BLaER1 treated with 17β-estradiol and CSF1 and Interleukin-3, amounts not matched to agents 10 nM and 100 nM (cell line): ENCODE measurements around the gene SIPA1L3.

Source experiments
- H3K27ac ChIP-seq, 11 experiments: shearing (Covaris generic); formaldehyde crosslinking; 2 replicates each; pipeline ENCODE4 v1.8.1; 2022
- H3K27me3 ChIP-seq, 11 experiments: shearing (Covaris generic); formaldehyde crosslinking; 2 replicates each; pipeline ENCODE4 v1.8.1; 2022
- H3K36me3 ChIP-seq, 11 experiments: shearing (Covaris generic); formaldehyde crosslinking; 2 replicates each; pipeline ENCODE4 v1.8.1; 2022
- H3K4me1 ChIP-seq, 10 experiments: shearing (Covaris generic); formaldehyde crosslinking; 2 replicates each; pipeline ENCODE4 v1.8.1; 2022
- H3K4me2 ChIP-seq, 11 experiments: shearing (Covaris generic); formaldehyde crosslinking; 2 replicates each; pipeline ENCODE4 v1.8.1; 2022
- H3K4me3 ChIP-seq, 10 experiments: shearing (Covaris generic); formaldehyde crosslinking; 2 replicates each; pipeline ENCODE4 v1.8.1; 2022
- H3K9ac ChIP-seq, 11 experiments: shearing (Covaris generic); formaldehyde crosslinking; 2 replicates each; pipeline ENCODE4 v1.8.1; 2022
- H3K9me3 ChIP-seq, 11 experiments: shearing (Covaris generic); formaldehyde crosslinking; replicated peaks in 1 of 11; 2 replicates each; pipeline ENCODE4 v1.8.1; 2022
- H4K20me1 ChIP-seq, 11 experiments: shearing (Covaris generic); formaldehyde crosslinking; 2 replicates each; pipeline ENCODE4 v1.8.1; 2022
- Cebpa-rat ChIP-seq, 11 experiments: shearing (Covaris generic); IDR thresholded peaks; 2 replicates each; pipeline ENCODE4 v1.8.1; 2022

Gene SIPA1L3

DNA sequence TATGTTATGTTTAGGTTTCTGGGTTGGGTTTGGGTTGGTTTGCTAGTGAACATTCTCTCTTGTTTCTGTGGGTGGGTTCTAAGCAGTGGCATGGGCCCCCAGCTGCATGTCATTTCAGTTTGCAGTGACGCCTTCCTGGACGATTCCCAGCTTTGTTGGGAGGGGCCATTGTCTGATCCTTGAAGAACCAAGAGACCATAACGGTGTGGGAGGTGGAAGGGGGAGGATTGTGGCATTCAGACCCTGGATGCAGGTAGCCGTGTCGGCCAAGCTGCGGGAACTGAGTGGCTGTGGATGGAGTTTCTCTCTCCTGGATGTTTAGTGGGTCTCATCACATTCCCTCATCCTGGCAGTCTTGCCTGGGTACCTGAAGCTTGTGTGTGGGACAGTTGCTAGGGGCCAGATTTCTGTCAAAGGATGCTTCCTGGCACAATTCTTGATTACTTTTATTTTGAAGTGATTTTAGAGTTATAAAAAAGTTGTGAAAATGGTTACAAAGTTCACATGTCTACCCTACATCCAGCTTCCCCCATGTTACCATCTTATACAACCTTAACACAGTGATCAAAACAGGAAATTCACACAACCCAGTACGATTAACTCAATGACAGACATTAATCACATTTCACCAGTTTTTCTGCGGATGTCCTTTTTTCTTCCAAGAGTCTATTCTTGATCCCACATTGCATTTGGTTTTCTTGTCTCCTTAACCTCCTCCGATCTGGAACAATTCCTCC, 123.8 kb downstream of the SIPA1L3 start:
- Histone ChIP-seq H3K27me3 (no peaks in the 10 kb centered on the region), H3K4me2 (0 out of 22 replicates have a peak overlapping the region, but pooled peaks of 2 of the 11 experiments have one; percentile 82 to 89), H3K4me1 (peaks cover 47 to 77% (median 60%) of the 10 kb centered on the region in 10 experiments), H3K27ac (no peak overlapping the region), H4K20me1 (peaks cover 0 to 6% (median 0%) of the 10 kb centered on the region in 11 experiments; a peak in 3 of 22 replicates), H3K9me3 (peaks cover 0 to 6% (median 3%) of the 10 kb centered on the region in 11 experiments; a peak in 4 of 22 replicates), H3K9ac (no peak overlapping the region), H3K36me3 (peaks cover 5 to 23% (median 8%) of the 10 kb centered on the region in 11 experiments; a peak in 17 of 22 replicates), H3K4me3 (no peak overlapping the region)
- TF ChIP-seq Cebpa-rat (IDR thresholded peaks at IDR 0.05) = no peak

DNA sequence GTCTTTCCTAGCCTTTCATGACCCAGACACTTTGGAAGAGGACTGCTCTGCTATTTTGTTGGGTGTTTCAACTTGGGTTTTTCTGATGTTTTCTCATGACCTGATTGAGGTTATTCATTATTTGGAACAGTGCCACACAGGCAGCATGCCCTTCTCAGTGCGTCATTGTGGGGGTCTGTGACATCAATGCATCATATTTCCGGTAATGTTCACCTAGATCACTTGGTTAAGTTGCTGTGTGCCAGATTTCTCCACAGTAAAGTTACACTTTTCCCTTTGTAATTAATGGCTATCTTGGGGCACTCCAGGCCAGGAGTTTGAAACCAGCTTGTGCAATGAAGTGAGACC, 124.4 kb downstream of the SIPA1L3 start:
- H3K27me3 ChIP-seq = no peaks in the 10 kb centered on the region
- peaks cover 42 to 77% (median 60%) of the 10 kb centered on the region in 10 experiments for H3K4me1 ChIP-seq
- H3K4me3 ChIP-seq = no peak overlapping the region
- H3K9ac ChIP-seq = no peak overlapping the region
- H4K20me1 ChIP-seq = peaks cover 0 to 6% (median 0%) of the 10 kb centered on the region in 11 experiments; a peak in 3 of 22 replicates
- no peak overlapping the region for H3K27ac ChIP-seq
- peaks cover 5 to 23% (median 8%) of the 10 kb centered on the region in 11 experiments; a peak in 17 of 22 replicates for H3K36me3 ChIP-seq
- TF ChIP-seq Cebpa-rat (IDR thresholded peaks at IDR 0.05) = no peak
- peak overlapping the region in 5 of 11 experiments; percentile 76 to 89 (median 85); a peak in 6 of 22 replicates for H3K4me2 ChIP-seq
- H3K9me3 ChIP-seq = peaks cover 0 to 6% (median 3%) of the 10 kb centered on the region in 11 experiments; a peak in 4 of 22 replicates

DNA sequence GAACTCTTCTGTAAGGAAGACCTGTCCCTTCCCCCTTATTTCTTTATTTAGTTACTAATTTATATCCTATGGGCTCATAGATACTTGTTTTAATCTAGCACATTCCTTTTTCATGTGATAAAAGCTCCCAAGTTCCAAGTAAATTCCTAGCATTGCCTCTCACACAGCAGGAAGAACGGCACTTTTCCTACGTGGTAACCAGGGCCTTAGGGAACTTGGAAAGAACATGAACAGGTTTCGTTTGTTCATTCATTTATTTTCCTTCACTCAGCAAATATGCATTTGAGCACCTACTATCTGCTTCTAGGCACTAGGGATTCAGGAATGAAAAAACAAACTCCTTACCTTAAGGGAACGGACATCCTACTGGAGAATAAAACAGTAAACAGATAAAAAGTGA, 125.1 kb downstream of the SIPA1L3 start:
- TF ChIP-seq Cebpa-rat (IDR thresholded peaks at IDR 0.05) = no peak
- Histone ChIP-seq H3K4me1 (peaks cover 46 to 82% (median 61%) of the 10 kb centered on the region in 10 experiments), H3K4me2 (peak overlapping the region; percentile 59 to 93 (median 76); a peak in 19 of 22 replicates)

DNA sequence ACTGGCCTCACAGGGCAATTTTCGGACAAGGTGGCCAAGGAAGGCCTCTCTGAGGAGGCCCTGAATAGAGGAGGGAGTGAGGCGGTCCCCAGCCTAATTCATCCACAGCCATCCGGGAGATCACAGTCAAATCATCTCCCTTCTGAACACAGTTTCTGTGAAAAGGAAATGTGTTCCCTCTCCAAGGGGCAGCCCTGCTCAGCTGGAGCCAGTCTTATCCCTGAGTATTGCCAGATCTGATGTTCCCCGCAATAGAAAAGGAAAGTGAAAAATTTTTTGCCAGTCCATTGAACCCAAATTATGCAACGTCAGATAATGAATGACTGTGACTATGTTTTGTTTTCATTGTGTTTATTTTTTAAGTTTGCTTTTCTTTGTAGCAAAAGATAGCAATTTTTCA, 125.9 kb downstream of the SIPA1L3 start:
- Histone ChIP-seq H3K4me1 (peaks cover 46 to 88% (median 61%) of the 10 kb centered on the region in 10 experiments), H3K36me3 (peaks cover 5 to 23% (median 8%) of the 10 kb centered on the region in 11 experiments; a peak in 17 of 22 replicates)

More for the DNA sequence above, 125.1 kb downstream of the SIPA1L3 start:
- no peak overlapping the region for H3K9ac ChIP-seq
- peaks cover 0 to 6% (median 0%) of the 10 kb centered on the region in 11 experiments; a peak in 3 of 22 replicates for H4K20me1 ChIP-seq
- peak overlapping the region in 2 of 11 experiments; percentile 15 to 33; a peak in 3 of 22 replicates for H3K27ac ChIP-seq
- no peaks in the 10 kb centered on the region for H3K27me3 ChIP-seq
- peaks cover 5 to 23% (median 8%) of the 10 kb centered on the region in 11 experiments; a peak in 17 of 22 replicates for H3K36me3 ChIP-seq
- H3K9me3 ChIP-seq = peaks cover 0 to 6% (median 3%) of the 10 kb centered on the region in 11 experiments; a peak in 4 of 22 replicates
- no peak overlapping the region for H3K4me3 ChIP-seq

DNA sequence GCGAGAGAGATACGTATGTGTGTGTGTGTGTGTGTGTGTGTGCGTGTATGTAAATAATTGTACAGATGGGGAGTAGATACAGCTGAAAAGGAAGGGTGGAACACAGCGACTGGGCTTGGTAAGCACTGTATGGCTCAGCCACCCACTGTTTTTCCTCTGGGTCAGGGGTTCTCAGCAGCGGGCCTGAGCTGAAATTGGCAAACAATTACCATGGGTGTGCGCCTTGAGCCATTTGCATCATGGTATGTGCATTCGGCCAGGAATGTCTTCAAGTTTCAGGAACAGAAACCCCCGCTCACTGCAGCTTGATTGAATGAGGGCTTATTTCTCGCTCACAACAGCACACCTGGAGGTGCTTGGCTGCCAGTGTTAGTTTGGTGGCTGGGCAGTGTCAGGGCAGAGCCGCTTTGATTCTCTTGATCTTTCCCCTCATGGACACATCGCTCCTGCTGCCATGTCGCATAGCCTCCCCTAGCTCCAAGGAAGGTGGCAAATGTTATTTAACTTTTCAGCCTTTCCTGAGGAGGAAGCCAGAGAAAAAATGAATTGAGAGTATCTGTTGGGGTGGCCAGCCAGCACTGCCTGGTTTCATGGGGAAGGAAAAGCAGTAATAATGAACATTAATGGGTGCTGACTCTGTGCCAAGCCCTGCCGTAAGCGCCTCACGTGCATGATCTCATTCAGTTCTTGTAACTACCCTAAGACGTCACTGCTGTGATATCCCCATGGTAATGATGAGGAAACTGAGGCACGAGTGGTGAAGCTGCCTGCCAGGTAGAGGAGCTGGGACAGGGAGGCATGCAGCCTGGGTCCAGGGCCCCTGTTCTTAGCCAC, 126.9 kb downstream of the SIPA1L3 start:
- H3K4me2 ChIP-seq = peak overlapping the region; percentile 59 to 93 (median 76)
- no peak overlapping the region for H3K4me3 ChIP-seq
- H3K36me3 ChIP-seq = peaks cover 5 to 23% (median 8%) of the 10 kb centered on the region in 11 experiments; a peak in 17 of 22 replicates
- peak overlapping the region; percentile 15 to 72 (median 62); a peak in 20 of 22 replicates for H3K27ac ChIP-seq
- TF ChIP-seq Cebpa-rat (IDR thresholded peaks at IDR 0.05) = no peak
- H4K20me1 ChIP-seq = peaks cover 0 to 6% (median 0%) of the 10 kb centered on the region in 11 experiments; a peak in 3 of 22 replicates
- H3K27me3 ChIP-seq = no peaks in the 10 kb centered on the region
- peaks cover 0 to 6% (median 3%) of the 10 kb centered on the region in 11 experiments; a peak in 4 of 22 replicates for H3K9me3 ChIP-seq
- peaks cover 42 to 80% (median 54%) of the 10 kb centered on the region in 10 experiments for H3K4me1 ChIP-seq
- peak overlapping the region in 10 of 11 experiments; percentile 10 to 56 (median 44); a peak in 14 of 22 replicates for H3K9ac ChIP-seq

More for the DNA sequence above, 125.9 kb downstream of the SIPA1L3 start:
- peak overlapping the region; percentile 59 to 93 (median 76) for H3K4me2 ChIP-seq
- H3K9ac ChIP-seq = peak overlapping the region in 1 of 11 experiments; percentile 35; a peak in 1 of 22 replicates
- H3K9me3 ChIP-seq = peaks cover 0 to 6% (median 3%) of the 10 kb centered on the region in 11 experiments; a peak in 4 of 22 replicates
- H3K27me3 ChIP-seq = no peaks in the 10 kb centered on the region
- H3K4me3 ChIP-seq = no peak overlapping the region
- no peak for TF ChIP-seq Cebpa-rat (IDR thresholded peaks at IDR 0.05)
- H3K27ac ChIP-seq = peak overlapping the region in 10 of 11 experiments; percentile 3 to 72 (median 62); a peak in 15 of 22 replicates
- peaks cover 0 to 6% (median 0%) of the 10 kb centered on the region in 11 experiments; a peak in 3 of 22 replicates for H4K20me1 ChIP-seq

DNA sequence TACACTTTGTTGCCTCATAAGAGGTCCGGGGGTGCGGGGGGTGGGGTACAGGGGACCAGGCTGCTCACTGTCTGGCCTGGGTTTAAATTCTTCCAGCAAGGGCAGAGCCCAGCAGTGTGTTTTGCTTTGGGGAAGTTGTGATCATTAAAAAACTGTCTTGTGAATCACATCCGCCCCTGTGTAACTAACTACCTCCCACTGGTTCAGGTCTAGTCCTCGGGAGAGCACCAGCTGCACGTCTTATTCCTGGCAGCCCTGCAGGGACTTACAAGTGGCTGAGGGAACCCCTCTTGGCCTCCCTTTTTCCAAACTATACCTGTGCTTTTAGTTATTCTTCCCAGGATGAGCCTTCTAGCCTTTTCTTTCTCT, 127.5 kb downstream of the SIPA1L3 start:
- Histone ChIP-seq H3K4me3 (no peak overlapping the region), H3K4me2 (peak overlapping the region; percentile 59 to 93 (median 76)), H3K4me1 (peaks cover 37 to 74% (median 48%) of the 10 kb centered on the region in 10 experiments), H4K20me1 (peaks cover 0 to 6% (median 0%) of the 10 kb centered on the region in 11 experiments; a peak in 3 of 22 replicates), H3K27me3 (no peaks in the 10 kb centered on the region), H3K36me3 (peaks cover 5 to 19% (median 8%) of the 10 kb centered on the region in 11 experiments; a peak in 17 of 22 replicates), H3K9ac (peak overlapping the region in 9 of 11 experiments; percentile 10 to 56 (median 48); a peak in 11 of 22 replicates), H3K27ac (peak overlapping the region; percentile 38 to 72 (median 62); a peak in 19 of 22 replicates), H3K9me3 (peaks cover 0 to 6% (median 3%) of the 10 kb centered on the region in 11 experiments; a peak in 4 of 22 replicates)
- TF ChIP-seq Cebpa-rat (IDR thresholded peaks at IDR 0.05) = no peak

DNA sequence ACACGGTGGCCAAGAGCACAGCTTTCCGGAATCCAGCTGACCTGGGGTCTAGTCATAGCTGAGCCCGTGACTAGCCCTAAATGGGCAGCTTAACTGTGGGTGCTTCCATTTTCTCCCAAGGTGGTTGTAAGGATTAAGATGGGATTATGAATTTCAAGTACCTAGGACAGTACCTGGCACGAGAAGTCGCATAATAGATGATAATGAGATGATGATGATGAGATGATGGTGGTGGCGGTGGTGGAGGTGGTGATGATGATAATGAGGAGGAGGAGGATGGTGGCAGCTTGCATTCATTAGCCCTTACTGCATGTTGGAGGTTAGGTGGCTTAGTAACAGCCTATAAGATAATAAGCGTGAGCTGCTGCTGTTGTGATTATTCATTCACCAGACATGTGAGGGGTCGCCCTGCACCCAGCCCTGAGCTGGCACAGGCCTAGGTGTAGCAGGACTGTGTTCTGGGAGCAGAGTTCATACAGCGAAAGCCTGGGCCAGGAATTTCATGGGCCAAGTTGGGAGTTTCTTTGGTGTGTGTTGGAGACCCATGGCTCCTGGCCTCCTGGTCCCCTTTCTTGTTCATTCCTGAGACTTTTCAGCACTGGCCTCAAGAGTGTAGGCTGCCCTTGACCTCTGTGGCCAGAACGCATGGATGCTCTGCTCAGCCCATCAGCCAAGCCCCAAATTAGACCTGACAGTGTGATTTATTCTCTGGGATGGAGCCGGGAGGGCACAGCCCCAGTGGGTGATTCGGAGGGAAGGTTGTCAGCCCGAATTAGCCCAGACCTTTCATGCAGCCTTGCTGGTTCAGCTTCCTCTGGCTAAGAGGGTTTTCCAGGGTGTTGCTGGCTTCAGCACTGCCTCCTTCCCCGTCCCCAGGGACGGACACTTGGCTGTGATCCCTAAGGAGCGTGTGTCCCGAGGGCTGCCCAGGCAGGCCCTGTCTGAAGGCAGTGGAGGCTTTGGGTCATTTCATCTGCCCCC, 128.8 kb downstream of the SIPA1L3 start:
- TF ChIP-seq Cebpa-rat (IDR thresholded peaks at IDR 0.05) = no peak
- Histone ChIP-seq H3K9ac (peak overlapping the region in 1 of 11 experiments; percentile 29; a peak in 1 of 22 replicates), H3K4me3 (no peak overlapping the region), H3K27me3 (no peaks in the 10 kb centered on the region), H3K36me3 (peaks cover 0 to 8% (median 2%) of the 10 kb centered on the region in 11 experiments; a peak in 13 of 22 replicates), H3K9me3 (peaks cover 0 to 4% (median 1%) of the 10 kb centered on the region in 11 experiments; a peak in 4 of 22 replicates), H3K27ac (peak overlapping the region in 5 of 11 experiments; percentile 2 to 47 (median 12); a peak in 5 of 22 replicates), H4K20me1 (peaks cover 0 to 6% (median 0%) of the 10 kb centered on the region in 11 experiments; a peak in 3 of 22 replicates), H3K4me2 (peak overlapping the region in 6 of 11 experiments; percentile 72 to 93 (median 86); a peak in 12 of 22 replicates), H3K4me1 (peaks cover 37 to 70% (median 47%) of the 10 kb centered on the region in 10 experiments)
